Choroid plexus epithelial cell (primary cell): ENCODE data around the gene LRRC4C.
"Not testable (repeated sequence)": the region's sequence is repeated elsewhere in the genome, so short reads cannot be mapped to it uniquely, and the experiment has no call there.

Experiments
- DNase-seq: peaks from one replicate; pipeline ENCODE4 v3.0.0-alpha.2; 2010; ENCODE audit warnings: low read depth
- H3K4me3 ChIP-seq: 2 replicates; pipeline ENCODE4 v1.5.1; 2011; ENCODE audit warnings: low read depth, mild to moderate bottlenecking, control low read depth, low read length, moderate library complexity
- CTCF ChIP-seq: conservative IDR thresholded peaks from 2 replicates; pipeline ENCODE4 v1.5.1; 2011; ENCODE audit warnings: low read depth, mild to moderate bottlenecking, control low read depth, inconsistent platforms, low read length, moderate library complexity

Gene LRRC4C

GRCh38 chr11:40958707-40959106, 500.7 kb downstream of the LRRC4C start:
- no peak overlapping the region for H3K4me3 ChIP-seq
- no peak for TF ChIP-seq CTCF
- DNase-seq, result no peak

GRCh38 chr11:40952479-40952878, 507.0 kb downstream of the LRRC4C start:
- no peak for TF ChIP-seq CTCF
- DNase-seq, result no peak

GRCh38 chr11:40938002-40938401, 521.5 kb downstream of the LRRC4C start:
- no peak overlapping the region for H3K4me3 ChIP-seq
- no peak for DNase-seq
- TF ChIP-seq CTCF, result no peak

More at GRCh38 chr11:40952479-40952878, 507.0 kb downstream of the LRRC4C start:
- no peak overlapping the region for H3K4me3 ChIP-seq

- no peak for TF ChIP-seq CTCF
- no peak for DNase-seq
Observed at GRCh38 chr11:40924915-40925314, 534.5 kb downstream of the LRRC4C start.

GRCh38 chr11:40921246-40921645, 538.2 kb downstream of the LRRC4C start:
- no peak overlapping the region for H3K4me3 ChIP-seq
- no peak for TF ChIP-seq CTCF
- DNase-seq, result no peak

More at GRCh38 chr11:40924915-40925314, 534.5 kb downstream of the LRRC4C start:
- H3K4me3 ChIP-seq, result no peak overlapping the region

- not testable (repeated sequence) for DNase-seq
Observed at GRCh38 chr11:40910774-40911173, 548.7 kb downstream of the LRRC4C start.

GRCh38 chr11:40894501-40894900, 565.0 kb downstream of the LRRC4C start:
- DNase-seq, result no peak
- no peak for TF ChIP-seq CTCF
- no peak overlapping the region for H3K4me3 ChIP-seq

More at GRCh38 chr11:40910774-40911173, 548.7 kb downstream of the LRRC4C start:
- H3K4me3 ChIP-seq, result not testable (repeated sequence)
